ENCODE results near the gene SF3A2.

SF3A2 gene

DNA sequence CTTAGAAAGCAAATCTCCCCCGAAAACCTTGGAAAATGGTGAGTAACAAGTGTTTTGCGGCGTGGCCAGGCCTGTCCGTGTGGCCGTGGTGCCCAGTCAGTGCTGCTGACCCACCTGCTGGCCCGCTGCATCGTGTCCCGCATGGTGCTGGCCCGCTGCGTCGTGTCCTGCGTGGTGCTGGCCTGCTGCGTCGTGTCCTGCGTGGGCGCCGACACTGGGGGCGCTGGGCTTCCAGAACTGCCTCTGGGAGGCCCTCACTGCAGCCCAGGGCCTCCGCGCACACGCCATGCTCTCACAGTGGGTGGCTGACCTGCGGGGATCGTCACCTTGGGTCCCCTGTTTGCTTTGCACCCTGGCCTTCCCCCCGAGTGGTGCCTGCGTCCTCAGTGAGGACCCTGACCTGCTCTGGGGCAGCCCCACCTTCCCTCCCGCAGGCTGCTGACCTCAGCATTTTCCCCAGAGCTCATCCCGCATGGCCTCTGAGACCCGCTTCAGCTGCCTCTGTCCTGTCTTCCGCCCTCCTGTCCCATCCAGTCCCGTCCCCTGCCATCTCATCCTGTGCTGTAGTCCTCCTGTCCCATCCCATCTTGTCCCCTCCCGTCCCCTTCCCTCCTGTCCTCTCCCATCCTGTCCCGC lies 11.1 kb upstream of the SF3A2 start:
- DNase-seq (ENCODE audit: low read depth, low spot score), result no peak
- in situ Hi-C loops (cut with HindIII; ENCODE audit: low sequenced_read_pairs), result no loop called here
- TF ChIP-seq, protein P1, sequence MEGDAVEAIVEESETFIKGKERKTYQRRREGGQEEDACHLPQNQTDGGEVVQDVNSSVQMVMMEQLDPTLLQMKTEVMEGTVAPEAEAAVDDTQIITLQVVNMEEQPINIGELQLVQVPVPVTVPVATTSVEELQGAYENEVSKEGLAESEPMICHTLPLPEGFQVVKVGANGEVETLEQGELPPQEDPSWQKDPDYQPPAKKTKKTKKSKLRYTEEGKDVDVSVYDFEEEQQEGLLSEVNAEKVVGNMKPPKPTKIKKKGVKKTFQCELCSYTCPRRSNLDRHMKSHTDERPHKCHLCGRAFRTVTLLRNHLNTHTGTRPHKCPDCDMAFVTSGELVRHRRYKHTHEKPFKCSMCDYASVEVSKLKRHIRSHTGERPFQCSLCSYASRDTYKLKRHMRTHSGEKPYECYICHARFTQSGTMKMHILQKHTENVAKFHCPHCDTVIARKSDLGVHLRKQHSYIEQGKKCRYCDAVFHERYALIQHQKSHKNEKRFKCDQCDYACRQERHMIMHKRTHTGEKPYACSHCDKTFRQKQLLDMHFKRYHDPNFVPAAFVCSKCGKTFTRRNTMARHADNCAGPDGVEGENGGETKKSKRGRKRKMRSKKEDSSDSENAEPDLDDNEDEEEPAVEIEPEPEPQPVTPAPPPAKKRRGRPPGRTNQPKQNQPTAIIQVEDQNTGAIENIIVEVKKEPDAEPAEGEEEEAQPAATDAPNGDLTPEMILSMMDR (IDR thresholded peaks at IDR 0.05; ENCODE audit: low read depth, low read length), result no peak
- no peak overlapping the region for H3K4me3 ChIP-seq (ENCODE audit: low read depth, low read length)

DNA sequence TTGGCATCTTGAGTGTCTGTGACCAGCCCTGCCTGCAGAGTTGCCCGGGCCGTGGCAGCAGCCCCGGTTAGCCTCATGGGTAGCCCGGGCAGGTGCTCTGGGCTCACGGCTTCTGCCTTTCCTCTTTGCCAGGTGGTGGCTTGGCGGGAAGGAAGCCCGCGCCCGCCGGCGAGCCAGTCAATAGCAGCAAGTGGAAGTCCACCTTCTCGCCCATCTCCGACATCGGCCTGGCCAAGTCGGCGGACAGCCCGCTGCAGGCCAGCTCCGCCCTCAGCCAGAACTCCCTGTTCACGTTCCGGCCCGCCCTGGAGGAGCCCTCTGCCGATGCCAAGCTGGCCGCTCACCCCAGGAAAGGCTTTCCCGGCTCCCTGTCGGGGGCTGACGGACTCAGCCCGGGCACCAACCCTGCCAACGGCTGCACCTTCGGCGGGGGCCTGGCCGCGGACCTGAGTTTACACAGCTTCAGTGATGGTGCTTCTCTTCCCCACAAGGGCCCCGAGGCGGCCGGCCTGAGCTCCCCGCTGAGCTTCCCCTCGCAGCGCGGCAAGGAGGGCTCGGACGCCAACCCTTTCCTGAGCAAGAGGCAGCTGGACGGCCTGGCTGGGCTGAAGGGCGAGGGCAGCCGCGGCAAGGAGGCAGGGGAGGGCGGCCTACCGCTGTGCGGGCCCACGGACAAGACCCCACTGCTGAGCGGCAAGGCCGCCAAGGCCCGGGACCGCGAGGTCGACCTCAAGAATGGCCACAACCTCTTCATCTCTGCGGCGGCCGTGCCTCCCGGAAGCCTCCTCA lies 10.4 kb upstream of the SF3A2 start:
- TF ChIP-seq, protein P1 (IDR thresholded peaks at IDR 0.05; ENCODE audit: low read depth, low read length), result no peak
- DNase-seq (ENCODE audit: low read depth, low spot score), result no peak
- in situ Hi-C loops (cut with HindIII; ENCODE audit: low sequenced_read_pairs), result no loop called here
- no peak overlapping the region for H3K4me3 ChIP-seq (ENCODE audit: low read depth, low read length)

DNA sequence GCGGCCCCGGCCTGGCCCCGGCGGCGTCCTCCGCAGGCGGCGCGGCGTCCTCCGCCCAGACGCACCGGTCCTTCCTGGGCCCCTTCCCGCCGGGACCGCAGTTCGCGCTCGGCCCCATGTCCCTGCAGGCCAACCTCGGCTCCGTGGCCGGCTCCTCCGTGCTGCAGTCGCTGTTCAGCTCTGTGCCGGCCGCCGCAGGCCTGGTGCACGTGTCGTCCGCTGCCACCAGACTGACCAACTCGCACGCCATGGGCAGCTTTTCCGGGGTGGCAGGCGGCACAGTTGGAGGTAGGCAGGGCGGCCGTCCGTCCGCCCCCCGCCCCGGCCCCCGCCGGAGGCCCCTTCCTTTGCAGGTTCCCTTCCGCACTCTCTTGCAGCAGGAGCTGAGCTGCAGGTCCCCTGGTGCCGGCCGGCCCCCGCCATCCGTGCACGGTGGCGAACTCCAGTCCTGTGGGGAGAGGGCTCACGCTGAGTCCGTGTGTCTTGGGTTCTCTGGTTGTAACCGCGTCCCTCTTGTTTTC lies 9.7 kb upstream of the SF3A2 start:
- DNase-seq (ENCODE audit: low read depth, low spot score), result no peak
- H3K4me3 ChIP-seq (ENCODE audit: low read depth, low read length), result no peak overlapping the region
- TF ChIP-seq, protein P1 (IDR thresholded peaks at IDR 0.05; ENCODE audit: low read depth, low read length), result no peak
- in situ Hi-C loops (cut with HindIII; ENCODE audit: low sequenced_read_pairs), result no loop called here

DNA sequence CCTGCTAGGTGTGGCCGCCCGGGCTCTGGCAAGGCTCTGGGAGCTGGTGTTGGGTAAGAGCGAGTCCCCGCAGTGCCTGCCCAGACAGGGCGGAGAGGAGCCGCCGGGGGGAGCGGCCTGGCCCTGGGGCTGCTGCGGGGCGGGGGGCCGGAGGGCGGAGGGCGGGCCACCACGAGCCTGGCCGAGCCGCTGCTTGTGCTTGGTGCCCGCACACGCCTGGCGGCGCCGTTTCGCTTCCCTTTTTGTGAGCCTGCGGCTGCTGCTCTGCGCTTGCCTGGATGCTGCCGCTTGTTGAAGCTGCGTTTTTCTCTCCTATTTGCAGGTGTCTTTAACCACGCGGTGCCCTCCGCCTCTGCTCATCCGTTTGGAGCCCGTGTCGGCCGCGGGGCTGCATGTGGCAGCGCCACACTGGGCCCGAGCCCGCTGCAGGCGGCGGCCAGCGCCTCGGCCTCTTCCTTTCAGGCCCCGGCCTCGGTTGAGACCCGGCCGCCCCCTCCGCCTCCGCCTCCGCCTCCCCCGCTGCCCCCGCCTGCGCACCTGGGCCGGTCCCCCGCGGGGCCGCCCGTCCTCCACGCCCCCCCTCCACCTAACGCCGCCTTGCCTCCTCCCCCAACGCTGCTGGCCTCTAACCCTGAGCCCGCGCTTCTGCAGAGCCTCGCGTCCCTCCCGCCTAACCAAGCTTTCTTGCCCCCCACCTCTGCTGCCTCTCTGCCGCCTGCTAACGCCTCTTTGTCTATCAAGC lies 9.0 kb upstream of the SF3A2 start:
- TF ChIP-seq, protein P1 (IDR thresholded peaks at IDR 0.05; ENCODE audit: low read depth, low read length), result no peak
- H3K4me3 ChIP-seq (ENCODE audit: low read depth, low read length), result no peak overlapping the region
- in situ Hi-C loops (cut with HindIII; ENCODE audit: low sequenced_read_pairs), result no loop called here
- DNase-seq (ENCODE audit: low read depth, low spot score), result no peak

DNA sequence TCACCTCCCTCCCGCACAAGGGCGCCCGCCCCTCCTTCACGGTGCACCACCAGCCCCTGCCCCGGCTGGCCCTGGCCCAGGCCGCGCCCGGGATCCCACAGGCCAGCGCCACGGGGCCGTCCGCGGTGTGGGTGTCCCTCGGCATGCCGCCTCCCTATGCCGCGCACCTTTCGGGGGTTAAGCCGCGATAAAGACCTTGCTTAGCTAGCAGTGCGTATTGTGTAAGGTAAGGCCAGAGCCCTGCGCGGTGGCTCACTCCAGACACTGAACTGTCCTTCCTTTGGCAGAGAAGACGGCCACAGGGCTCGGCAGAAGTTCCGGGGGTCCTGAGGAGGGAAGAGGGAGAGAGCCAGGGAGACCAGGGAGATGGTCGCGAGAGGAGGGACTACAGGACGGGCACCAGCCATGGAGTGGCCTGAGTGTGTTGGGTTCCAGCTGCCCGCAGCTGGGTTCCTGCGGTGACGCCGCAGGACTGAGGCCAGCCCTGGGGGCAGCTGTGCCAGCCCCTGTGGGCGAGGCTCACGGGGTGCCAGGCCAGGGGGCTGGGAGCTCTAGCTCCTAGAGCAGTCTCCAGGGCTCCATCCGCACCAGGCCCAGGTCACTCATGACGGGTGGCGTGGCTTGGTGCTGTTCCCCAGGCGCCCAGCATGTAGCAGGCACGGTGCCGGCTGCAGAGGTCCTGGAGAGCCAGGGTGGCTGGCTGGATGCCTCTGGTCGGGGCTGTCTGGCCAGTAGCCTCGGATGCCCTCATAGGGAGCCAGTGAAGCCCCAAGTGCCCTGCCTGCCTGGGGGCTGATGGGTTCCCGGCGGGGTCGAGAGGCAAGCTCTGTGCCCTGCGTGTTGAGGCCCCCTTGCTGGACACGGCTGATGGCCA lies 8.2 kb upstream of the SF3A2 start:
- in situ Hi-C loops (cut with HindIII; ENCODE audit: low sequenced_read_pairs), result no loop called here
- TF ChIP-seq, protein P1 (IDR thresholded peaks at IDR 0.05; ENCODE audit: low read depth, low read length), result no peak
- no peak for DNase-seq (ENCODE audit: low read depth, low spot score)
- no peak overlapping the region for H3K4me3 ChIP-seq (ENCODE audit: low read depth, low read length)
